DMS53 (cell line): ENCODE data around the gene CCDC50.

ENCODE experiments used
- DNase-seq: peaks from one replicate; lab custom pipeline; 2025; lab: John Stamatoyannopoulos, UW

The CCDC50 gene

DNA sequence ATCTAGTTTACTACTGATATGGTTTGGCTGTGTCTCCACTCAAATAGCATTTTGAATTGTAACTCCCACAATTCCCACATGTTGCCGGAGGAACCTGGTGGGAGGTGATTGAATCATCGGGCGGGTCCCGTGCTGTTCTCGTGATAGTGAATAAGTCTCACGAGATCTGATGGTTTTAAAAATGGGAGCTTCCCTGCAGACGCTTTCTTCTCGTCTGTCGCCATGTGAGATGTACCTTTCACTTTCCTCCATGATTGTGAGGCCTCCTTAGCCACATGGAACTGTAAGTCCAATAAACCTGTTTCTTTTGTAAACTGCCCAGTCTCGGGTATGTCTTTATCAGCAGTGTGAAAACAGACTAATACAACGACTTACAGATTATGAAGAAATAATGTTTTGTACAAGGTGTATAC is 96.1 kb downstream of the CCDC50 start:
- DNase-seq, result no peak

DNA sequence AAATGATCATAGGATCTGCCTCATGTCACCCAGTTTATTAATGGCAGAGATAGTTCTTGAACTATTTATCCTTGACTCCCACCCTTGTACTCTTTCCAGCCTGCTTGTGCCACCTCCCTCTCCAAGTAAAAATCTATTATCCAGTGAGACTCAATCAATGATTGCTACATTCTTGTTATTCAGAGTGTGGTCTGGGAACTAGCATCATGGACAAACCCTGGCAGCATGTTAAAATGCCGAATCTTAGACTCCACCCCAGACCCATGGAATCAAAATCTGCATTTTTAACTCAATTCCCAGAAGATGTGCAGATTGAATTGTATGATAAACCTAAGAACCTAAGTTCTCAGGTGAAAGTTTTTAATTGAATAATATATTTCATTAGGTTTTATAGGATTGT is 97.1 kb downstream of the CCDC50 start:
- DNase-seq, result no peak

DNA sequence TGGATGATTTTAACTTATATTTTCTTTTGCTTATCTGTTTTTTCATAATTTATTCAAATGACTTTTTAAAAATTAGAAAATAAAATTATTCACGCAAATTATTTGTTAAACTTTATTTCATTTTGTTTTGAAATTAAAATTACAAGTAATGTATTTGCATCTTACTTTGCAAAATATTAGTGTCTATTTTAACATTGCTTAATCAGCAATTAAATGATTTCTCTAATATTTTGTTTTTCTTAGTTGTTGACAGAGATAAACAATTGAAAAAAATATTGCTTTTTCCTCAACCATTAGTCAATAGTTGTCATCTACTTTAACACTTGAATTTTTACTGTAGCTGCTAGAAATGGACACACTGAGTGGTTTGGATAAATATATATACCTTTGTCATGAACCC is 99.0 kb downstream of the CCDC50 start:
- DNase-seq, result no peak

DNA sequence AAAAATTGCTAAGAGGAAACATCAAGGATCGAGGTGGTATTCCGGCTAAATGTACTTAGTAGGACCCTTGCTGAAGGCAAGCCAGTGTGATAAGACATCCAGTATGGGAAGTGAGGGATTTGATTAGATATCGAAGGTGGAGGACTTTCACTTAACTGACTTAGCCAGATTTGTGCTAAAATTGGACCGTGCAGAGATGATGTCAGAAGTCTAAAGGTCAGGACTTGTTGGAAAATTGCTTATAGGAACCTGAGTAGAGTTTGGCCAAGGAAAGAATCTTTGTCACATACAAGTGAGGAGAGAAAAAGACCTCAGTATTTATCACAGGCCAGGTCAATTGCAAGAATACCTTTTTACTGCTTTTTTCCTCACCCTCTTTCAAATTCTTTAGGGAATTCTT is 100.9 kb downstream of the CCDC50 start:
- DNase-seq, result no peak

DNA sequence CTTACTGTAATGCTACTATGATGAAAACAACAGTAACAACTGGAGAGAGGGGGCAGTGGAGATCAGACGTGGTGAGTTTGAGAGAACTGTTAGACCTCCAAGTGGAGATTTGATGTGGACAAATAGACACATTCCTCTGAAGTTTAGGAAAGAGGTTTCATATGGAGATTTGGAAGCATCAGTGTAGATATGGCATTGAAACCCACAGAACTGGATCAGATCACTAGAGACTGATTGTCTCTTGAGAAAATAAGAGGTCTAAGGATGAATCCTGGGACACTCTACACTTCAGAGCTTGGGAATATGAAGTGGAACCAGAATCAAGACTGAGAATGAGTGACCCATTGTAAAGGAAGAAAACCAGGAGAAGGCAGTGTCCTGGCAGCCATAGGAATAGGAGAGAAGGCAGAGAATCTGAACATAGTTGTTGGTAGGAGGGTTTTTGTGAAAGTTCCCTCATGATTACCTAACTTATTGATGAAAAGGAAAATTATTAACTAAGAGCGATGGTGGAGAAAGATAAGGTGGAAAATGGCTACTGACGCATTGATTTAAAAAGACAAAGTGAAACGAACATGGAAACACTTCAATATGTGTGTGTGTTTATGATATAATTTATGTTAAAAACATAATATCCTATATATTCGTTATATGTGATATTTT is 102.1 kb downstream of the CCDC50 start:
- DNase-seq, result no peak

DNA sequence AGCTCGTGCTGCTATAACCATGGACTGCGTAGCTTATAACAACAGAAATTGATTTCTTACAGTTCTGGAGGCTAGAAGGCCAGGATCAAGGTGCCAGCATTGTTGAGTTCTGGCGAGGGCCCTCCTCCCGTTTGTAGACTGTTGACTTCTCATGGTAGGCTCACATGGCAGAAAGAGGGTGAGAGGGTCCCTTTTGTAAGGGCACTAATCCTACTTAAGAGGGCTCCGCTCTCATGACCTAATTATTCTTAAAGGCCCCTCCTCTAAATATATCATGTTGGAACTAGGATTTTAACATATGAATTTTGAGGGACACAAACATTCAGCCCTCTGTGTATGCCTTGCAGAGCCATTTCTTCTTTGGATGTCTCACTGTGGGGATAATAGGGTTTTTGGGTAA is 103.0 kb downstream of the CCDC50 start:
- no peak for DNase-seq

DNA sequence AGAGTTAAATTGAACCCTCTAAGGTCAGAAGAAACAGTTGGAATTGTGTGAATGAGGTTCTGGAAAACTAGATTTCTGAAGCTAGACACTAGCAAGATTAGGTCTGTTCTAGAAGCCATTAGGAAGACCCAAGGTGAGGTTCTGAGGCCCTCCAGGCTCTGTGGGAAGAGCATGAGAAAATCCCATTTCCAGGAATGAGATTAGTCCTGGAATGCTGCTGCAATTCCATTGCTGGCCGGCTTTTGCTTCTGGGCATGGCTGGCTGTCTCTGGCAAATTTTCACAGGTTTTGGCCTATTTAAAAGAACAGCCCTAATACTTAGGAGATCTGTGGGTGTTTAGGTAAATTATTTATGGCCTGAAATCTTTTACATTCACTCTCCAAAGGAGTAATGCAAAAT is 104.8 kb downstream of the CCDC50 start:
- DNase-seq, result no peak

DNA sequence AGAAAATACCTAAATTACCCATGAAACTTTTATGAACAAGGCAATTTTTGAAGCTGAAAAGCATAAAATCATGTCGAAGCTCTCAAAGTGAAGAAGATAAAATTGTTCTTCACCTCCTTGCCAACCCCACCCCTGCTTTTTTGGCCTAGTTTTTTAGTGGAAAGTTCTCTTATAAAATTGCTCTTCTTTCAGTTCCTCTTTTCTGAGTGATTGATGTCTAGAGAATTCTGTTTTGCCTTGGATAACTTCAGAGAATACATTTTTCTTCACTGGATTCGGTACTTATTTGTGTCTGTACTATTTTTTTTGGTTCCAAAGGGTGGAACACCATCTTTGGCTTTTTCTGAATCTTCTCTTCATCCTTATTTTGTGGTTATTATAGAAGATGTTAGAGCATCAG is 106.8 kb downstream of the CCDC50 start:
- DNase-seq, result no peak

DNA sequence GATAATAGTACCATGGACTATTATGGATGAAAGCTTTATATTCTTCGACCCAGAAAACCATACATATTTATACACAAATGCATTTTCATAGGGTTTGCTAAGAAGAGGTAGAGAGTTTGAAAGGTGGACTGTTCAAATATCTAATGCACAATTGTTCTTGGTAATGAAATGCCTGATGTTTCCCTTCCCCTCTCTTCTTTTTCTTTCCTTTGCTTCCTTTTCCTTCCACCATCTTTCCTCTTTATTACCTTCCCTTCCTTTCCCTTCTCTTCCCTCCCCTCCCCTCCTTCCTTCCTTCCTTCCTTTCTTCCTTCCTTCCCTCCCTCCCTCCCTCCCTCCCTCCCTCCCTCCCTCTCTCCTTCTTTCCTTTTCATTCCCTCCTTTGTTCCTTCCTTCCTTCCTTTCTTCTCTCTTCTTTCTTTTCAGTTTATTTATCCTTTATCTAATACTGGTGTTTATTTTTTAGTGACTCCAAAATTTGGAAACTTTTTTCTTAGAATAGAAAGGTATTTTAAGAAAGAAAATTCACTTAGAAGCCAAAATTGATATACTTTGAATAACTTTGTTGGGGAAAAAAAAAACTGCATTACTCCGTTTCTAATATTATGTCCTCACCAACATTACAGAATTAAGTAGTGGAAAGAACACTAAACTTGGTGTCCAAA is 109.1 kb downstream of the CCDC50 start:
- DNase-seq, result no peak

DNA sequence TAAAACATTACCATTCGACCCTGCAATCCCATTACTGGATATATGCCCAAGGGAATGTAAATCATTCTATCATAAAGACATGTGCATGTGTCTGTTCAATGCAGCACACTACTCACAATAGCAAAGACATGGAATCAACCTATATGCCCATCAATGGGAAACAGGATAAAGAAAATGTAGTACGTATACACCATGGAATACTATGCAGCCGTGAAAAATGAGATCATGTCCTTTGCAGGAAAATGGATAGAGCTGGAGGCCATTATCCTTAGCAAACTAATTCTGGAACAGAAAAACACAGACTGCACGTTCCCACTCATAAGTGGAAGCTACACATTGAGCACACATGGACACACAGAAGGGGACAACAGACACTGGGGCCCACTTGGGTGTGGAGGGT is 111.3 kb downstream of the CCDC50 start:
- DNase-seq, result no peak

DNA sequence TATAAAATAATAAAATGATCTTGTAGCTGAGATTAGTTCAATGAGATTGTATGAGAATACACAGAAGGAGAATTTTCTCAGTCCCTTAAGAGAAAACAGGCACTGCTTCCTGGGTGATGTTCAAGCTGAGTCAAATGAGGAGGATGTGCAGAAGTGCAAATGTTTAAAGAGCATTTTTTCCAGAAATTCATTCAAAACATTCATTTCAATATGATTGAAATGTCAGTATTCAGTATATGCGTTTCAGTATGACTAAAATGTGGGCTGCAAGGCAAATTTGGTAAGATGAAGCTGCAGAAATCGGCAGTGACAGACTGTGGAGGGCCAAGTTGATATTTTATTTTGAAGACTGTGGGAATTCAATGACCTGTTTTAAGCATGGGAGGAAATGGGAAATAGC is 112.5 kb downstream of the CCDC50 start:
- no peak for DNase-seq

DNA sequence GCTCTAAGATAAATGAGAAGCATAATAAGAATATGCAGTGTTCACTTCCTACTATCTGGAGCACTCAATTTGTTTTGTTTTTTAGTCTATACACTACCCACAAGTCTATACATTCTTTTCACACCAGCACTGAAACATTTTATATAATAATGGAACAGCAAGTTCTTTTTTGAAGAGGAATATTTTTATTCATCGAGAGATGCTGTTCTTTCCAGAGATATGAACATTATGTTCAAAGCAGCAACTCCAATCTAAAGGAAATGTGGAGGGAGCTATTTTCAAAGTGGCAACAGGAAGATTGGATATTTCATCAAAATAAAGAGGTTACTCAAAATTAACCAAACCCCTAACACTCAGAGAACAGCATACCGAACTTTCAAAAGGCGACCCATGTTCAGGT is 115.4 kb downstream of the CCDC50 start:
- DNase-seq, result no peak
